NCI-H345 treated with DMSO at 0.1 percent for 48 hours (cell line): Measurements from ENCODE around the gene BAG5.
"Not testable (repeated sequence)": the region's sequence is repeated elsewhere in the genome, so short reads cannot be mapped to it uniquely, and the experiment has no call there.

Source experiments
- DNase-seq: peaks from one replicate; lab custom pipeline; 2025; ENCODE audit not compliant: unreplicated experiment; lab: John Stamatoyannopoulos, UW

Gene BAG5

DNA sequence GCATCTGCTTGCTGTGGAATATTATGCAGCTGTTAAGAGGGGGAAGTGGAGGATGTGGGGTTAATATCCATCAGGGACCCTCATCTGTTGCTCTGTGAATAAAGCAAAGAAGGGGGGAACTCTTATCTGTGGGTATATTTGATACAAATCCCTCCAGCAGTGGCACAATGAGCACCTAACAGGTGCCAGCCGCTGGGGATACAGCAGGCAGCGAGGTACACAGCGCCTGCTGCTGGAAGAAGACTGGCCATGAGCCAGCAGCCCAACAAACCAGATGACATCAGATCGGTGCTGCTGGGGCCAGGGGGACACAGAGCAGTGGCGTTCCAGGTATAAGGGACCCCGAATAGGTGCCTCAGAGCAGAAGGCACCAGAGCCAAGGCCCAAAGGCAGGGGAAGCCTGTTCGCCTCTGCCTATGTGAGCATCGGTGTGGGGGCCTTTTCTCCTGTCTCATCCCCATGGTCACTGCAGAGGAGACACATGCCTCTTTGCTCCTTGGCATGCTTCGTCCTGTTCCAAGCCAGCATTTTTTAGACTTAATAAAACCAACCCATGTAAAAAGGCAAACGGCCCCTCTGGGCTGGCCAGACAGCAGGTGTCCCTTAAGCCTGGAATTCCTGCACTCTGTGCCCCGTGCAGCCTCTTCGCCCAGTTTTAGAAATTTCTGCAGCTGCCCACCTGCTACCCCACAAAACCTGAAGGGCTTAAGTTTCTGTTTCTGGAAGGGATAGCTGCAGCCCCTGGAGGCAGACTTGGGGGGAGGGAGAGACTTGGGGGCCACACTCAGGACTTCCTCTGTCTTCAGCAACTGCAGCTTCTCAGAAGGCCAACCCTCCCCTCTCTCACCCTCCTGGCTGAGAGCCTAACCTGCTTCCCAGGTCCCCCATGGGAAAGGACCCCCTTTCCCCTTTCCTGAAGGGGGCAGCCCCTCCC is 38.2 kb downstream of the BAG5 start:
- no peak for DNase-seq

DNA sequence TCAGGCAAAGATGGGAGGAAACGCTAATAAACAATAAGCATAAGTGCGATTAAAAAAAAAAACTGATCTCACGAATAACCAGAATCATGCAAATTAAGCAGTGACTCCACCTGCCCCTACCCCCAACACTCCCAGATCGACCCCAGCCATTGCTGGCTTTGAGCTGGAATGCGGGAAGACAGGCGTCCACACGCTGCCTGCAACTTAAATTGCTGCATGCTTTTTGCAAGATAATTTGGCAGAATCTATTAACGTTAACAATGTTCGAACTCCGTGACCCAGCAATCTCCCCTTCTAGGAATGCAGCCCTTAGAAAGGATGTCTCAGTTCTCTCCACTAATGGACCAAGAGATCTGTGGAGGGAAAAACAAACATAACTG is 38.9 kb downstream of the BAG5 start:
- no peak for DNase-seq

DNA sequence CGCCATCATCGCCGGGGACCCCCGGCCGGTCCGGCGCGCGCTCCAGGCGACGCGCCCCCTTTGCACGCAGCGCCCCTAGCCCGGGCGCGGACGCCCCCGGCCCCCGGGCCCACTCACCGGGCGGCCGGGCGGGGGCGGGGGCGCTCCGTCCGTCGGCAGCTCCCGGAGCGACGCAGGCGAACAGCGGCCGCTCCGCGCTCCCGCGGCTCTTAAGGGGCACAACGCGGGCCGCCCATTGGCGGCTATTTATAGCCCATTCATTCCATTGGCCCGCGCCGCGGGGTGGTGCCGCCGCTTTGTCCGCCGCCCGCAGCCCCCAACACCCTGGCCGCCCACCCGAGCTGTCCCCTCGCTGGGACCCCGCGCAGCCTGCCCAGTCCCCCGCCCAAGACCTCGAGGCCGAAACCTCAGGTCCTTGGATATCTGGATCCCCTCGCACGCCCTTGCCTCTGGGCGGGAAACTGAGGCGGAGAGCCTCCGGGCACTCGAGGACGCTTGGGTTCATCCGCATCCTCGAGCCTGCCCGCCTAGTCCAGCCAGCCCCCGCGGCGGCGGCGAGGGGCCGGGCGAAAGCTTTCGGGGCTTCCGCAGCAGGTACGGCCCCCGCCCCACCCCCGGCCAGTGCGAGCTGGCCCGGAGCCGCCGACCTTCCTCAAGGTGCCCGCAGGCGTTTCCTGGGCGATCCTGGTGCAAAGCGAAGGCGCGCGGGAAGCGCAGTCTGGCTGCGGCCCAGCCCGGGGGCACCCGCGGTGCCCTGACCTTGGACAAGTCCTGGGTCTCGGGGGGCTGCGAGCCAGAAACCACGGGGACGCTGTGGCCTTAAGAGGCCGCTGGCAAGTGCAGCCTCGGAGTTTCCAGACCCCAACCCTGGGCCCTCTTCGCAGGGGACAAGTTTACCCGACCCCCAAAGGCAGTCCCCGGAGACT is 39.5 kb downstream of the BAG5 start, which contains the start of gene CKB:
CKB (minus strand) TSS at position 182 of the 926 bp plus-strand sequence. CDS start 337 bp downstream, outside the sequence.
- DNase-seq = peak; percentile 60

DNA sequence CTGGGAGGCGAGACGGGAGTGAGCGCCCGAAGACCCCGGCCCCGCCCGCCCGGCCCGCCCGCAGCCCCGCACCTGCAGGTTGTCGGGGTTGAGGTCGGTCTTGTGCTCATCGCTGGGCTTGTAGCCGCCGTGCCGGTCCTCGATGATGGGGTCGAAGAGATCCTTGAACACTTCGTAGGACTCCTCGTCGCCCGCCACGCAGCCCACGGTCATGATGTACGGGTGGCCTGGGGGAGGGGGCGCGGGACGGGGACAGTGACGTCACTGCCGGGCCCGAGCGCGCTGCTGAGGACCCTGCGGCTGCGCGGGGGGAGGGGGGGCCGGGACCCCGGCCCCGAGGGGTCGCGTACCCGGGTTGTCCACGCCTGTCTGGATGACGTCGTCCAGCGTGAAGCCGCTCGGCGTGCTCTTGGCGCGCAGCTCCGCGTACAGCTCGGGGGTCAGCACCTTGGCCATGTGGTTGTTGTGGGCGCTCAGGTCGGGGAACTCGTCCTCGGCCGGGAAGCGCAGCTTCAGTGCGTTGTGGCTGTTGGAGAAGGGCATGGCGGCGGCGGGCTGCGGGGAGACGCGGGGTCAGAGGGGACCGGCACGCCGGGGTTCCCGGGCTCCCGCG is 40.4 kb downstream of the BAG5 start:
- DNase-seq = no peak

DNA sequence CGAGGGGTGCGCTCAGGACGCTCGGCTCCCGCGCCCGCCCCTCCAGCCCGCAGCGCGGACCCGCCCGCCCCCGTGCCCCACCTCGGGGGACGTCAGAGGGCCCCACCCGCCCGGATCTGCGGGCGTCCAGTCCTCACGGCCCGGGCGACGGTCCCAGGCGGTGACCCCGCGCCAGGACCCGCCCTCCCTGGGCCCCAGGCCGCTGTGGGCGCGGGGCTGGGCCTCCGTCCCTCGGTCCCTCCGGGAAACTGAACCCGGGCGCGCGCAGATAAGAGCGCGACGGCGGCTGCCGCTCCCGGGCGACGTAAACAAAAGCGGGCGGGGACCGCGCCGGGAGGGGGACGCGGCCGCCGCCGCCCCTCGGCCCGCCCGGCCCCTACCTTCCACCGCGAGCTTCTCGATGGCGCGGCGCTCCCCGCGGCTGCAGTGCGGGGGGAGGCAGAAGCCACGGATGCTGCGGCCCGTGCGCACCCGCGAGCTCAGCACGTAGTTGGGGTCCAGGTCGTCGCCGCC is 41.0 kb downstream of the BAG5 start:
- DNase-seq = no peak

DNA sequence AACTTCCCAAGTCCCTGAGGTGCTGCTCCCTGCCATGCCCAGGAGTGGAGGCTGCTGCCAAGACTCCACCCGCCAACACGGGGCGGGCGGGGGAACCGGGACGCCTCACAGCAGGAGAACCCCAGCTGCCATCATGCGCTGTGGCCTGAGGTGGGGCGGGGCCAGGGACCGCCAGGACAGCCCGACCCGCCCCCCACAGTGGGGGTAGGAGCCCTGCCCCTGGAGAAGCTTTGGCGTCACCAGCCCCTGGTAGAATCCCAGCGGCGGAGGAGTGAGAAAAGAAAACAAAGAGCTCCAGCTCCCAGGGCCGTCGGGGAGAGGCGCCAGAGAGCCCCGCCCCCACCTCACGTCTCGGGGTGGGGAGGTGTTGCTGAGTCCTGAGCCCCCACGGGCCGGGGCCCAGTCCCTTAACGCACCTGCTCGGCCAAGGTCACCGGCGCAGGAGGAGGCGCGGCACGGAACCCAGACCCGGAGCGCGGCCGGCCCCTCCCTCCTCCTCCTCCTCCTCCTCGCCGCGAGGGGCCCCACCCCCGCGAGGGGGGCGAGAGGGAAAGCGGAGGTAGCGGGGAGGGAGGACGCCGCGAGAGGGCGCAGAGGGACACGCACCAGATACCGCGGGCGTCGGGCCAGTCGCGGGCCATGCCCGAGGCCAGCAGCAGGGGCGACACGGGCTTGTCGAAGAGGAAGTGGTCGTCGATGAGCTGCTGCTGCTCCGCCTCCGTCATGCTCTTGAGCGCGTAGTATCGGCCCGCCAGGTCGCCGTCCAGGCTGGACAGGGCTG is 41.6 kb downstream of the BAG5 start:
- DNase-seq = peak; percentile 62

DNA sequence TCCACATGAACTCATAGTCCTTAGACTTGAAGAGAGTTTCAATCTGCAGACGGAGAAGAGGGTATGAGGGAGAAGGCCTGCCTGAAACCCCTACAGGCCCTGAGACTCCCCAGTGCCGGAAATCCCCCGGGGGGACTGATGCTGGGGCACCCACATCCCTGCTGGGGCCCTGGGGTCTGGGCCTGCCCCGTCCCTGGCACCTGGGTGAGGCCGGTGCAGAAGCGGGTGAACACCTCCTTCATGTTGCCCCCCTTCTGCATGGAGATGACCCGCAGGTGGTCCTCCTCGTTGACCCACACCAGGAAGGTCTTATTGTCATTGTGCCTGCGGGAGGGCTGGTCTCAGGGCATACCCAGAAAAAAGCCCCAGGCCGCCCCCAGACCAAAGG is 42.2 kb downstream of the BAG5 start:
- no peak for DNase-seq

DNA sequence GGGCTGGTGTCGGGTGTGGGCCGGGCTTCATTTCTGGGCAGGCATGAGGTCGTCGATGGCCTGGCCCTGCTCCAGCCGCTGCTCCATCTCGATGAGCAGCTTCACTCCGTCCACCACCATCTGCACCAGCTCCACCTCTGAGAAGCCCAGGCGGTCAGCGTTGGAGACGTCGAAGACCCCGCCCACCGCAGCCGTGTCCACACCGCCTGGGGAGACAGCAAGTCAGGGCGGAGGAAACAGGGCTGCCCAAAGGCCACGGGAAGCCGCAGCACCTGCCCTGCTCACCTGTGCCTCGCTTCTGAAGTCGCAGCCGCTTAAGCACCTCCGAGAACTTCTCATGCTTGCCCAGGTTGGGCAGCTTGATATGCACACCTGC is 42.6 kb downstream of the BAG5 start:
- no peak for DNase-seq

DNA sequence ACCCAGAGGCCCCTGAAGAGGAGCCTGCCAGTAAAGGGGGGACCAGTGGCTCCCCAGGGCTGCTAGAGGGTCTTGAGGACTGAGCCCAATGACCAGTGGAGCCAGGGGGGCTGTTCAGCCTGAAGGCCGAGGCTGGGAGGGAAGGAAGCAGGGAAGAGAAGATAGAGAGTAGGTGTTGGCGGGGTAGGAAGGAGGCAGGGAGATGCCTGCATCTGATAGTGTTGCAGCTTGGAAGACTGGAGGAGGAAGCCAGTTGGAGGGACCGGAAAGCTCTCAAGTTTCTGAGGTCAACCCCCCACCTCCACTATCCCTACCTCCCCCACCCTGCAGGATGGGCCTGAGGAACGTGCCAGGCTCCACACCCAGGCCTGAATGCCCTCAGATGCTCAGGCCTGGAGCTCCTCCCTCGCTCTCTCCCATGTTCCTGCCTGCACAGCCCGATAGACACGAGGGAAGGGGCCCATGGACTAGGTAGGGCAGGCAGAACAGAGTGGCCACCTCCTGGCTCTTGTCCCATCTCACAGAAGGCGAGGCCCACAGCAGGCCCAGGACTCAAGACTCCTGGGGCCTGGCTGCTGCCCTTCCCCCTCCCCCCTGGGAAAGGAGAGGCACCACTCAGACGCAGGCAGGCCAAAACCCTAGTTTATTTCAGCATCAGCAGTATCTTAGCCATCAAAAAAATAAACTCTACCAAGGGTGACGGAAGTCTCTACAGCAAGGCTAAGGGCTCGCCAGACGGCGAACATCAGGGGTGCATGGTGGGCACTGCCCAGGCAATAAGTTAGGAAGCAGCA is 43.2 kb downstream of the BAG5 start:
- no peak for DNase-seq

DNA sequence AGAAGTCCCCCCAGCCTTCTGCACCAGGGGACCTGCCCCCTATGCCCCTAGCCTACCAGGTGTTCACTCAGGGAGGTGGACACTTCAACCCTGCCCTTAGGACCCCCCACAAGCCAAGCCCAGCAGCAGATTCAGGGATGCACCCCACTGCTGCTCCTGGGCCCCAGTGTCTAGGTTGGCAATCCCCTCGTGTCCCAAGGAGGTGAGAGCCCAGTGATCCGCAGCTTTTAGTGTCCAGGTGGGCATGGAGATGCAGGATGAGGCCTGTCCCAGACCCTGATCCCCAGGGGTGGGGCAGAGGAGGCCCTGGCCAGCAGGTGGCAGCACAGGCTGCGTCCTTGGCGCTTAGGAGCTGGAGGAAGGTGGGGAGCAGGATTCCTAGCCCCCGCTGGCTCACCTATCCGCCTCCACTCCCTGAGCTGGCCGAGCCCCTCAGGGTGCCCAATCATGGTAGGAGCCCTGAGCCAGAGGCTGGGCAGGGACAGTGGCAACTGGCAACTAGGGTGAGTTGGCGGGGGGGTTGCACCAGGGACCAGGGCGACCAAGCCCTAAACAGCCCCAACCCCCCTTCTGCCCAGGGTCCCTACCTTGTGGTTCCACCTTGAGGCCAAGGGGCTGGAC is 43.9 kb downstream of the BAG5 start:
- no peak for DNase-seq

DNA sequence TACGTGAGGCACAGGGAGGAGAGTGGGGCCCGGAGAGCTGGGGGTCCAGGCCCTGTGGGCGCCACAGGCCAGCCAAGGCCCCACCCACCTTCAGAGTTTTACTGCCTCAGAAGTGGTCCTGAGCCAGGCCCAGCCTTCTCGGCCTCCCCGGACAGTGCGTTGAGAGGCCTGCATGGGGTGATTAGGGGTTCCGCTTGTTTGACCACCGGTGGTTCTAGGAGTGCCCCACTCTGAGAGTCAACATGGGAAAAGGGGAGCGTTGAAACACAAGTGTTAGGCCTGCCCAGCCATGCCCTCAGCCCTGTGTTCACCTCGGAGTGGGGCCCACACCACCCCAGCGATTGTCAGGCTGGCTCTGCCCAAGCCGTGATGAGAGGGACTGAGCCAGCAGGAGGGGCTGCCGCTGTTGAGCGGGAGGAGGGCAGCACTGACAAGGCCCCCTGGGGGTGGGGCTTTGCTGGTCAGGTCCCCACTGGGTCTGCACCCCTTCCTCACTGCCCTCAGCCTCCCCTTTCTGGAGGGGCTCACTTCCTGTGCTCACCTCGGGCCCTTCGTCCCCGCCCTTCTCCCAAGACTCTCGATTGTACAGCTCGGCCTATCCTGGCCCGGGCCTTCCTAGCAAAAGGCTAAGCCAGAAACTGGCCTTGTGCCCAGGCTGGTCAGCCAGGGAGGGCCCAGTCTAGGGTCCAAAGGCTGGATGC is 44.6 kb downstream of the BAG5 start:
- no peak for DNase-seq

DNA sequence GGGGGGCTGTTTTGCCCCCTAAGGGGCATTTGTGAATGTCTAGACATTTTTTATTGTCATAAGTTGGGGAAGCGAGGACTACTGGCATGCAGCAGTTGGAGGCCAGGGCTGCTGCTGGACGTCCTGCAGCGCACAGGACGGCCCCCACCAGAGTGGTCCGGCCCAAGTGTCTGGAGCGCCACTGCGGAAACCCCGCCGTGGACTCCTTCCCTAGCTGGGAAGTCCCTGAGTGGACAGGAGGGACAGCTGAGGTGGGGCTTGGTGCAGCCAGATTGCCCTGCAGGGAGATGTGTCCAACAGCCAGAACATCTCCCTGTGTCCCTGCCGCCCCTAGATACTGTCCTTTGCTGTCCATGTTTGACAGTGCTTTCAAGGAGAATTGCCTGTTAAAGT is 45.3 kb downstream of the BAG5 start:
- DNase-seq = no peak

DNA sequence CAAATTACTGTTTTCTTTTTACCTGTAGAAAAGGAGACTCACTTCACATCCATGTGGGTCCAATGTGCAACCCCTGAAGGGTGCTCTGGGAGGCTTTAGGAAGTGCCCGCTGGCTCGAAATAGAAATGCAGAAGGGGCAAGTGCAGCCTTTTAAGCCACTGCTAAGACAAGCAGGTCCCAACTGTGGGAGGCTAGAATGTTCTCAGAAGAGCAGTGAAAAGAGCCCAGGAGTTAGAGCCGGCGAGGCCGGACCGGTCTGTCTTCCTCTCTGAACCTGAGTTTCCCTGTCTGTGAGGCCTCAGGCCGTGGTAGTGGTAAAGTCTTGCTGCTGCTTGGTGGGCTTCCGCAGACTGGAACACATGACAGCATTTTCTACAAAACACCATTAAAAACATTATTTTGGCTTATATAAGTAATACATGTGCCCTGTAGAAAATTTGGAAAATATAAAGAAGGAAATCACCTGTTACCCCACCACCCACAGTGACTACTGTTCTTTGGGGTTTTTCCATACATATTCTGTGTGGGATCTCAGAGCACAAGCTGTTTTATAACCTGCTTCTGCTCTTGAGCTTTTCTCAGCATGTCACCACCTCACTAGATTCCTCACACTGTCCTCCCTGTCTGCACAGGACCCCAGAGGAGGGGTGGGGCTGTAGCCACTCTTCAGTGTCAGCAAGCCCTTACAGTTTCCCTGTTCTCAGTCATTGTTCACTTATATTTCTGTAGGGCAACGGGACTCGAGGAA is 45.9 kb downstream of the BAG5 start:
- DNase-seq = no peak

DNA sequence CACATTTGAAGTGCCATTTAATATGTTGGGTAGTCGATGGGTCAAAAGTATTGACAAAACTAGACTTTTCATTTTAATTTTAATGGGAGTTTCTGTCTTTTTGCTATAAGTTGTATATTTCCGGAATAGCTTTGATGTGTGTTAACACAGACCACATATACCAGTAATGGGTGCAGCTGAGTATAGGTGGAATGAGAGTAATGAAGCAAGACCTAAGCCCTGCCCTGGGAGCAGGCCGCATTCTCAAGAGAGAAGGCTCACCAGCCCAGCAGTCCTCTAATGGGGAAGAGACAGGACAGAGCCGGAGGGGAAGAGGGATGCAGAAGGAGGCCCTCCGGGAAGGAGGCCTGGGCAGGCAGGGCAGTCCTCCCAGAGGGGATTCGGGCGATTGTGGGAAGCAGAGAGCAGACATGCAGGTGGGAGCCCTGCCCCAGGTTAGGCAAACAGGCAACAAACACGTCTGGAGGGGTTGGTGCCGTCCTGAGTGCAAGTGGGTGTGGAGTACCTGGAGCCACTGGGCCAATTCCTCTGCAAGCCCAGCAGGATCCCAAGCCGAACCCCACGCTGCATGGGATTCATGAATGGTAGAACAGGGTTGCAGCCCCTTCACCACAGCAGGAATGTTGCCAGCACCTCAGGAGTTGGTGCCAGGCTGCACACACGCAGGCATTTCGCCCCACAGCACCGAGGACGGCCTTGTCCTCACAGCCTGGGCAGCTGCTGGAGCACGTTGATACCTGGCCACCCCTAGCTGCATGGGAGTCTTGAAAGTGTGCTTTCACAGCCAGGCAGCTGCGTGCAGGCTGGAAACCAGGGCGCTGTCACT is 47.6 kb downstream of the BAG5 start:
- DNase-seq = no peak

DNA sequence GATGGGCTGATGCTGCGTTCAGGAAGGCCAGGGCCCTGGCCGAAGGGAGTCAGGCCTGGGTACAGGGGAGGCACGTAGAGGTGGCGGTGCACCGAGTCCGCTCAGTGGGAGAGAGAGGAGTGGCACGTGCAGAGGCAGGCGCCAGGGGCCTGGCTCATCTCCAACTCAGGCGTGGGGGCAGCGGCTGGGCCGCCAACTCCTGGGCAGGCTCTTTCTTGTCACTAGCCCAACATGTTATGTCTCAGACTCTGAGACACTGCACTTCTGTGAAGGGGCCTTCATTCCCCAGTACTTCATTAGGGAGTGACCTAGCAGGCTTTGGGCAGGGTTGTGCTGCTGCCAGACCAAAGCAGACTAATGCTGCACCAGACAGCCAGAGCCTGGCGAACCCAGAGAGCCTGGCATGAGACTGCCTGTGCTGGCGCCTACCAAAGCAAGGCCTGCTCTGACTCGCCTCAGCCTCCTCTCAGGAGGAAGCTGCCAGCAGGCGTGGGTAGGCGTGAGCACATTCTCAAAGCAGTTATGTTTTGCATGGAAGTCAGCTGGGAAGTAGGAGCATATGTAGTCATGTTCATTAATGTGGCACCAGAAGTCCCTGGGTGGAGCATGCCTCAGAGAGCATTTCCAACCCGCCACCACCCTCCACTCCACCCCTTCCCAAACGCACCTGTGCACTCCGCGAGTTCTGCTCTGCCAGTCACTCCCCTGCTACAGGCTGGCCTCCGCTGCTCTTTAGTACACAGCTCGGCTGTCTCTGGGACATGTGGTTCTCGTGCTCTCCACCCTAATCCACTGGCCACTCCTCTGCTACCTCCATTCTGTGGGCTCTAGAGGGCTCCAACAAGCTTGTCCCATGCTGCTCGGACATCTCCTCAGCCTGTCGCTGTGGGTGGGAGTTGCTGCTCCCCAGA is 49.5 kb downstream of the BAG5 start:
- peak; percentile 48 for DNase-seq

DNA sequence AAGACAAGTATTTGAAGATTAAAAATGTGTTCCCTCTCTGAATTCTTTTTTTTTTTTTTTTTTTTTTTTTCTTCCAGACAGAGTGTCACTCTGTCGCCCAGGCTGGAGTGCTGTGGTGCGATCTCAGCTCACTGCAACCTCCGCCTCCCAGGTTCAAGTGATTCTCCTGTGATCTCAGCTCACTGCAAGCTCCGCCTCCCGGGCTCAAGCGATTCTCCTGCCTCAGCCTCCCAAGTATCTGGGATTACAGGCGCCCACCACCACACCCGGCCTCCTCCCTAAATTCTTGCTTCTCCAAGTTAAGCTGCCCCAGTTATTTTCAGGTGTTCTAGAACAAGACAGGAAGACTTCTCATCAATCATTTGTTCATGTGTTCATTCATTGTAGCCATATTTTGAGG is 50.3 kb downstream of the BAG5 start:
- not testable (repeated sequence) for DNase-seq
